HG02870 (cell line): Measurements from ENCODE around the gene CCNJ.

Experiments used
- ATAC-seq: cut with Tn5 transposase; IDR thresholded peaks from one replicate; pipeline ENCODE4 v1.9.1; 2021; ENCODE audit warnings: mild to moderate bottlenecking, moderate library complexity; ENCODE audit not compliant: unreplicated experiment

The CCNJ gene

GRCh38 chr10:96056787-96057186, 13.4 kb downstream of the CCNJ start:
- no peak for ATAC-seq

DNA sequence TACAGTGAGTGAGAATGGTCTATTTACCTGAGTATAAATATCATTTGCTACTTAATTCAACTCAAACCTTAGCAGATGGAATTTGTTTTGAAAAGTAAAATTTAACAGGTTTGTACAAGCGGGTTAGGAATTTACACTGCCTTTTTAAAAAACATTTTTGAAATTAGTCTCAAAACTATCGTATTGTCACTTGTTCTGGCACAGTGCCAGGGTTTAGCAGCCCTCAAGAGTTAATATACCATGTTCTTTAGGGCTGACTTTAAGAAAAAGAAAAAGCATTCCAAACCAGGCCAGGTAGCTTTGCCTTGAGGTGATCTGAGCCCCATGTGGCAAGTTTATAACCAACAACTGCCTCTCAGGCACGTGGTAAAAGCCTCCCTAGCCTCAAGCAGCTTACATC, 17.8 kb downstream of the CCNJ start:
- ATAC-seq: no peak

GRCh38 chr10:96072674-96073073, 29.3 kb downstream of the CCNJ start:
- no peak for ATAC-seq

GRCh38 chr10:96073722-96074121, 30.3 kb downstream of the CCNJ start:
- ATAC-seq: no peak

DNA sequence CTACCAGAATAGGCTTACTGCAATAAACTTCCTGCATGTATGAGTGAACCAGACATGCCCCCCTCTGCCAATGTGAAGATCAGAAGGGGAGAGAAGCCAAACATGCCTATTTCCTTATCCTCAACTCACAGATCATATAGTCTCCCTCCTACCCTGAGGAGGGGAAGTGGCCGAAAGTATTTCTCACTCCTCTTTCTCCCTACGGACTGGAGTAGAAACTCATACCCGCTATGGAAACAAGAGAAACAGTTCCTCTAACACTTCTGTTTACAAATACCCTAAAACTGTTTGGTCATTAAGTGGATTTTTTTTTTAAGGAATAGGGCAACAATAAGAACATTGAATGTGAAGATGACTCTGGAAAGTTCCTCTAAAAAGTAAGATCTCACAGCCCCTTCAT, 31.4 kb downstream of the CCNJ start:
- no peak for ATAC-seq

DNA sequence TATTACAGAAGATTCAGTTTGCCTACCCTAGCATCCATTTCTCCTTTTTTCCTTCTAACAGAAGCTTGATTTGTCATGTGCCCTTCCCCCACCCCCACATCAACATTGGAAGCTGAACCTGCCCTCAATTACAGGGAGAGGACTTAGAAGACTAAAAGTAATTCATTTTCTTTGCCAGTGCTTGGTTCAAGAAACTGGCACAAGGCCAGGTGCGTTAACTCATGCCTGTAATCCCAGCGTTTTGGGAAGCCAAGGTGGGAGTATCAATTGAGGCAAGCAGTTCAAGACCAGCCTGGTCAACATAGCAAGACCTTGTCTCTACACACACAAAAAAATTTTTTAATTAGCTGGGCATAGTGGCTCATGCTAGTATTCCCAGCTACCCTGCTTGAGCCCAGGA, 32.6 kb downstream of the CCNJ start:
- ATAC-seq: no peak

GRCh38 chr10:96077156-96077555, 33.8 kb downstream of the CCNJ start:
- no peak for ATAC-seq

DNA sequence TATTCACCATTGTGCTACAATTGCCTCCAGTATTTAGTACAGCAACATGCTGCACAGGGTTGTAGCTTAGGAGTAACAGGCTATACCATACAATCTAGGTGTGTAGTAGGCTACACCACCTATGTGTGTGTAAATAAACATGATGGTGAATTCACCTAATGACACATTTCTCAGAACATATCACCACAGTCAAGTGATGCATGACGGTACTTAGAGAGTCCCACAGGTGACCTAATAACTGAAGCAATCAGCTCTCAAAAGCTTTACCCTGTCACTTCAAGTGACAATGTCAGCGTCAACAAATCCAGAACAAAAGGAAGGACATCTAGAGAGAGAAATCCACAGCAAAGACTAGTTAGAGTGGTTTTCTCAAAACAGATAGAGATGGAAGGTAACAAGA, 38.8 kb downstream of the CCNJ start:
- ATAC-seq: no peak

DNA sequence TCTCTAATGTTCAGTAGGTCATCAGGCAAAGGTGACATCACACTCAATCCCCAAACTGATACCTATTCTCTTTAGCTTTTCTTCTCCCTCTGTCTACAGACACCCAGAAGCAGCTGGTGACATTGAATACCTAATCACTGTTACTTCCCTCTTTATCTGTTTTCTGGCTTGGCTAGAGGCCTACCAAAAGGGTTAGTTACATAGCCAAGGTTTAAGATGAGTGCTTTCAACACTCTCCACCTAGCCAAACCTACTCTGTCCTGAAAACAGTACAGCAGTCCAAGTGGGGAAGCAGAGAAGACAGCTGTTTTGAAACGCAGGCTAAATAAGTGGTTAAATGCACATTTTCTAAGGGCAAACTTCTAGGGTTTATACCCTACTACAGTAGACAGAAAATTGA, 39.4 kb downstream of the CCNJ start:
- ATAC-seq: no peak

DNA sequence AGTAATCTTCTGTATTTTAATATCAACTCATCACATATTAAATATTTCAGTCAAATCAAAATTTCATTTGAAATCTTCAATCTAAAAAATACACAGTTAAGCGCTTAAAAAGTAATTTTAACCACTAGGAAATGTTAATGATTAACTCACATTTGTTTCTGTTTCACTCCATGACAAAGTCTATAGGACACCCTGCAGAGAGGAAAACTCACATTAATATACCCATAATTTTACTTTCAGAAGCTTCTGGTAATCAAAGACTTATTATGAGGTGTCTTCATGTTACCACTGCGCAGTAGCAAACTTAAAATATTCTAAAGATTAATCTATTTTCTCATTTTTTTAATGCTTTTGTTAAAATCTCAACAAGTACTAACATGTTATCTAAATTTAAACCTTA, 45.7 kb downstream of the CCNJ start:
- no peak for ATAC-seq

GRCh38 chr10:96089670-96090462, 46.5 kb downstream of the CCNJ start:
- ATAC-seq: peak; percentile 91

DNA sequence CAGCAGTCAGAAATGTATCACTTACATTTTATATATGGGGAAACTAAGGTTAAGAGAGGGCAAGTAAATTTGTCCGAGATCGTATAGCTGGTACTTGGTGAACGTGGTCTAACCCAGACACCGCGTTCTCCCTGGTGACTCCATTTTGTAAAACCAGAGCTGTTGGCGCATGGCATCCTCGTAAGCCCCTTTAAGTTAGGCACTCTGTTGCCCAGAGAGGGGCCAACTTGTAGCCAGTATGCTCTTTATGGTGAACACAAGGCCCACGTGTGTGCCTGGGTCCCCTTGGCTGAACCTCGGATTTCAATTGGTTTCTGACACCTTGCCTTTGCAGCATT, 47.0 kb downstream of the CCNJ start:
- no peak for ATAC-seq

DNA sequence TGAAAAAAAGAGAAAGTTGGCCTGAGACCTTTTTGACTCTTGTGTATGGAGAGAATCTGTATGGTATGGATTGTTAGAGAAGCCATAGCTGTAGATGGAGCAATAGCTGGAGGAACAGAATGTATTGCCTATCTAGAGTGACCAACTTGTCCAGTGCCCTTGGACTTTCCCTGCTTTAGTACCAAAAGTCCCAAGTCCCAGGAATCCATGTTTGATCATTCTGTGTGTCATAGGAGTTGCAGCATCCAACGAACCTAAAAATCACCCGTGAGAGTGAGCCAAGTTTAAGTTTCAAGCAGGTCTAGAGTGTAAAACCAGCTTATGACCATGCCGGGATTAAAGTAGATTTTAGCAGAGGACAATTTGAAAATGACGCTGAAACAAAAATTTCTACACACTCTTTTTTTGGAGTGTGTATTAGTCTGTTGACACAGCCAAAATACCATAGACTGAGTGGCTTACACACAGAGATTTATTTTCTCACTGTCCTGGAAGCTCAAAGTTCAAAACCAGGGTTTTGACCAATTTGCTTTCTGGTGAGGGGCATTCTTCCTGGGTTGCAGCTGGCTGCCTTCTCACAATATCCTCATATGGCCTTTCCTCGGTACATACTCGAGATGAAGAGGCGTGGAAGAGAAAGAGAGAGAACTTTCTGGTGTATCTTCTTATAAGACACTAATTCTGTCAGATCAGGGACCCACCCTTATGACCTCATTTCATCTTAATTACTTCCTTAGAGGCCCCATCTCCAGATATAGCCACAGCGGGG, 49.8 kb downstream of the CCNJ start:
- no peak for ATAC-seq

DNA sequence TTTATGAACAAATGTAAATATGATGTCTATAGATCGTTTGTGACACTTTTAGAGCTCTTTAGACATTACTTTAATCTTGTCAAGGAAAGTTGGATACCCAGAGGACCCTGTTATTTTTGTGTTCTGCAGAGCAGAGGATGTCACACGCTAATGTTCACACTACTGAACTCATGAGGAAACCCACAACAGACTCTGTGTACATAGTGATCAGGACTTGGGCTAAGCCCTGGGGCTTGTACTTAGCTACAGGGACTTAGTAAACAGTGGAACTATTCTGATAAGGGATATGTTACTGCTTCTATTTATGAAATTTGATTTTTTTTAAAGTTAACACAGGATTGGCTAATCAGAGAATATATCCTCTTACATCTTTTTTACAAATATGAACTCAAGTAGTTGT, 50.6 kb downstream of the CCNJ start:
- ATAC-seq: no peak

GRCh38 chr10:96096958-96097357, 53.6 kb downstream of the CCNJ start:
- no peak for ATAC-seq

- no peak for ATAC-seq
These were observed 54.5 kb downstream of the CCNJ start for GRCh38 chr10:96097865-96098264.

- ATAC-seq: no peak
These were observed 64.2 kb downstream of the CCNJ start for GRCh38 chr10:96107623-96108038.
